ENCODE results near the gene NHEJ1. TPM values are rescaled to one million over a fixed set of nuclear protein-coding genes. Genes with fewer than 3 reads are reported as not detected.

The NHEJ1 gene
- total RNA-seq (2022; extraction: Qiagen RNA extraction; ENCODE audit: low read depth), result 15.0 to 17.4 TPM (median 16.3 TPM) in 5 replicates

GRCh38 chr2:219160186-219161017, at the start of gene NHEJ1:
TSS of gene NHEJ1 (minus strand) at chr2:219160815. CDS start at chr2:219158362, 2,453 bp downstream.

GRCh38 chr2:219206328-219207133, 45.9 kb upstream of the NHEJ1 start, which contains the start of gene ZFAND2B:
TSS of gene ZFAND2B (plus strand) at chr2:219206782. CDS start at chr2:219206988, 206 bp downstream.

GRCh38 chr2:219177552-219178376, 17.1 kb upstream of the NHEJ1 start, which contains the start of gene RETREG2:
TSS of gene RETREG2 (plus strand) at chr2:219178275. CDS start at chr2:219178353, 78 bp downstream.

GRCh38 chr2:219176818-219177551, 16.4 kb upstream of the NHEJ1 start, which contains the start of gene CNPPD1:
TSS of gene CNPPD1 (minus strand) at chr2:219176925. CDS start at chr2:219176828, 97 bp downstream.

GRCh38 chr2:219169930-219170654, 9.5 kb upstream of the NHEJ1 start, which contains the start of gene SLC23A3:
TSS of gene SLC23A3 (minus strand) at chr2:219170029. CDS start at chr2:219169984, 45 bp downstream.

GRCh38 chr2:219060821-219061791, 99.5 kb downstream of the NHEJ1 start, which contains the start of gene IHH:
TSS of gene IHH (minus strand) at chr2:219060921. CDS start at chr2:219060467, 454 bp downstream.

GRCh38 chr2:219041252-219041651, 119.4 kb downstream of the NHEJ1 start, which contains the start of gene CFAP65:
TSS of gene CFAP65 (minus strand) at chr2:219041516. CDS start at chr2:219039048, 2,468 bp downstream.

Other genes with a start within 250 kb of the NHEJ1 start
- gene CDK5R2, start 201.1 kb downstream of the NHEJ1 start, total RNA-seq (2022; extraction: Qiagen RNA extraction; ENCODE audit: low read depth), result 1.2 to 2.5 TPM (median 1.9 TPM) in 5 replicates
- gene FEV, start 175.6 kb downstream of the NHEJ1 start, total RNA-seq (2022; extraction: Qiagen RNA extraction; ENCODE audit: low read depth), result not detected in 5 replicates
- gene CRYBA2, start 167.4 kb downstream of the NHEJ1 start, total RNA-seq (2022; extraction: Qiagen RNA extraction; ENCODE audit: low read depth), result 0.18 TPM in 1 of 5 replicates, not detected in the others
- 0.09 to 0.19 TPM (median 0.15 TPM) in 5 replicates for gene CFAP65, start 119.3 kb downstream of the NHEJ1 start, total RNA-seq (2022; extraction: Qiagen RNA extraction; ENCODE audit: low read depth)
- 0.14 to 0.20 TPM (median 0.15 TPM) in 5 replicates for gene IHH, start 99.9 kb downstream of the NHEJ1 start, total RNA-seq (2022; extraction: Qiagen RNA extraction; ENCODE audit: low read depth)
- 0.57 to 1.4 TPM (median 0.70 TPM) in 5 replicates for gene SLC23A3, start 9.2 kb upstream of the NHEJ1 start, total RNA-seq (2022; extraction: Qiagen RNA extraction; ENCODE audit: low read depth)
- 40.6 to 45.1 TPM (median 43.6 TPM) in 5 replicates for gene CNPPD1, start 16.1 kb upstream of the NHEJ1 start, total RNA-seq (2022; extraction: Qiagen RNA extraction; ENCODE audit: low read depth)
- 65.3 to 87.9 TPM (median 86.5 TPM) in 5 replicates for gene RETREG2, start 17.5 kb upstream of the NHEJ1 start, total RNA-seq (2022; extraction: Qiagen RNA extraction; ENCODE audit: low read depth)
- gene ZFAND2B, start 46.0 kb upstream of the NHEJ1 start, total RNA-seq (2022; extraction: Qiagen RNA extraction; ENCODE audit: low read depth), result 18.0 to 22.8 TPM (median 19.9 TPM) in 5 replicates
- 24.1 to 39.3 TPM (median 33.7 TPM) in 5 replicates for gene ABCB6, start 58.1 kb upstream of the NHEJ1 start, total RNA-seq (2022; extraction: Qiagen RNA extraction; ENCODE audit: low read depth)
- 47.0 to 55.9 TPM (median 49.7 TPM) in 5 replicates for gene ATG9A, start 68.8 kb upstream of the NHEJ1 start, total RNA-seq (2022; extraction: Qiagen RNA extraction; ENCODE audit: low read depth)
- 16.2 to 23.2 TPM (median 20.9 TPM) in 5 replicates for gene ANKZF1, start 69.0 kb upstream of the NHEJ1 start, total RNA-seq (2022; extraction: Qiagen RNA extraction; ENCODE audit: low read depth)
- gene GLB1L, start 84.6 kb upstream of the NHEJ1 start, total RNA-seq (2022; extraction: Qiagen RNA extraction; ENCODE audit: low read depth), result 5.1 to 6.7 TPM (median 6.1 TPM) in 5 replicates
- 25.0 to 30.5 TPM (median 29.4 TPM) in 5 replicates for gene STK16, start 84.7 kb upstream of the NHEJ1 start, total RNA-seq (2022; extraction: Qiagen RNA extraction; ENCODE audit: low read depth)
- 0.26 to 0.46 TPM (median 0.31 TPM) in 5 replicates for gene TUBA4B, start 92.4 kb upstream of the NHEJ1 start, total RNA-seq (2022; extraction: Qiagen RNA extraction; ENCODE audit: low read depth)
- 365 to 546 TPM (median 419 TPM) in 5 replicates for gene TUBA4A, start 93.1 kb upstream of the NHEJ1 start, total RNA-seq (2022; extraction: Qiagen RNA extraction; ENCODE audit: low read depth)
- 46.4 to 58.3 TPM (median 54.4 TPM) in 5 replicates for gene DNAJB2, start 118.6 kb upstream of the NHEJ1 start, total RNA-seq (2022; extraction: Qiagen RNA extraction; ENCODE audit: low read depth)
- 1.3 to 2.2 TPM (median 1.9 TPM) in 5 replicates for gene PTPRN, start 148.6 kb upstream of the NHEJ1 start, total RNA-seq (2022; extraction: Qiagen RNA extraction; ENCODE audit: low read depth)
- gene RESP18, start 171.9 kb upstream of the NHEJ1 start, total RNA-seq (2022; extraction: Qiagen RNA extraction; ENCODE audit: low read depth), result not detected in 5 replicates
- gene DNPEP, start 227.1 kb upstream of the NHEJ1 start, total RNA-seq (2022; extraction: Qiagen RNA extraction; ENCODE audit: low read depth), result 61.9 to 65.8 TPM (median 64.1 TPM) in 5 replicates